Measurements from ENCODE around the gene UGT1A7.

UGT1A7 gene

DNA sequence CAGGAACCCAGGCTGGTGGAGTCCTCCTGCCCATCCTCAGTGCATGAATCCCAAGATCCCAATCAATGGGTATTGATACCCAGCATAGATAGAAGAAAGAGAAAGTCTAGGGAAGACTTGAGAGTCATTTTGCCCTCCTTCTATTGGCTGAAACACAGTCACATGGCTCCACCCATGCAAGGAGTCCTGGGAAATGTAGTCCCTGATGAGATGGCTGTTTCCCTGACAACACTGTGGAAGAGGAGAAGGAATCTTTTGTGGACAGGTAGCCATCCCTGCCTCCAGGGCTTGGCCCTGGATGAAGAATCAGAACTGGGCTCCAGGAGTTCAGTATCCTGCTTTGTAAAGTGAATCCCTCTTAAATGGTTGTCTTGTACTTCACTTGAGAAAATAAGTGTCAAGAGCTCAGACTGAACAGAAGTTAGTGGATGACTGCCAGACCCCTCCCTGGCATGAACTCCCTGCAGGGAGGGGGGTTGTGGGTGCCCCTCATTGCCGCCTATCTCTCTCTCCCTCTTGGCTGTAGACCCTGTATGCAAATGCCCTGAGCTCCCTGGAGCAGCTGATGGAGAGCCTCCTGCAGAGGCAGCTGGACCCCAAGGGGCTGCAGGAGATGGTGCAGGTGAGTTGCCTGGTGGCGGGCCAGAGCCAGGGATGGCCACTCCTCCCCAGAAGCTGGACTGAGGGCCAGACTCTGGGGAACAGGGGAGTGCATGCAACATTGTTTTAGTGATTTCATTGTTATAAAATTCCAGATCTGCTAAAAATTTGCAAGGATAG lies 132.5 kb downstream of the UGT1A7 start:
- TF ChIP-seq JUND (IDR thresholded peaks at IDR 0.05; ENCODE audit: low read depth) = no peak
- in situ Hi-C loops (cut with HindIII; ENCODE audit: low pct_unique_long_range_greater_than_20kb, low sequenced_read_pairs) = no loop called here
- peak in 1 of 2 experiments; percentile 26 for DNase-seq (ENCODE audit: low read depth in 1 of 2, low spot score in 1 of 2)

DNA sequence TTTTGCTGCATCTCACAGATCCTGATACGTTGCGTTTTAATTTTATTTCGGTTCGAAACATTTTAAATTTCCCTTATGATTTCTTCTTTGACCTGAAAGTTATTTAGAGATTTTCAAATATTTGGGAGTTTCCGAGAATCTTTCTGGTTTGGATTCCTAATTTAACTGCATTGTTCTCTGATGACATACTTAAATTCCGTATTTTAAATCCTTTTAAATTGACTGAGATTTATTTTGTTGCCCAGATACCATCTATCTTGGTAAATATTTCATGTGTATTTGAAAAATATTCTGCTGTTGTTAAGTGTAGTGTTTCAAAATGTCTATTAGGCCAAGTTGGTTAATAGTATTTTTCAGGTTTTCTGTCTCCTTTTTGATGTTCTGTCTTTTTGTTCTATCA lies 134.2 kb downstream of the UGT1A7 start:
- no peak for DNase-seq (ENCODE audit: low read depth in 1 of 2, low spot score in 1 of 2)
- in situ Hi-C loops (cut with HindIII; ENCODE audit: low pct_unique_long_range_greater_than_20kb, low sequenced_read_pairs) = no loop called here
- TF ChIP-seq JUND (IDR thresholded peaks at IDR 0.05; ENCODE audit: low read depth) = no peak

DNA sequence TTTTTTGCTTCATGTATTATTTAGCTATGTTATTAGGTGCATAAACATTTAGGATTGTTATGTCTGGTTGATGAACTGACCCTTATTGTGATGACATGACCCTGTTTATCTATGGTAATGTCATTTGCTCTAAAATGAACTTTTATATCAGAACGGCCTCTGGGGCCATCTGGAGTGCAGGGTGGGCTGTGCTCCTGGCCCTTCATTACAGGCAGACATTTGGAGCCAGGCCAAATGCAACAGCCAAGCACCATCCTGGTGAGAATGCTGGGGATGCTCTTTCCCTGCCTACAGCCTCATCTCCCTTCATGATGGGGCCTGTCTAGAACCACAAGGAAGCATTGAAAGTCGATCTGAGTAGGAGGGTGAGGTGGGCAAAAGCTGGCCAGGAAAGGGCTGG lies 134.6 kb downstream of the UGT1A7 start:
- no peak for TF ChIP-seq JUND (IDR thresholded peaks at IDR 0.05; ENCODE audit: low read depth)
- DNase-seq (ENCODE audit: low read depth in 1 of 2, low spot score in 1 of 2) = no peak
- in situ Hi-C loops (cut with HindIII; ENCODE audit: low pct_unique_long_range_greater_than_20kb, low sequenced_read_pairs) = no loop called here

DNA sequence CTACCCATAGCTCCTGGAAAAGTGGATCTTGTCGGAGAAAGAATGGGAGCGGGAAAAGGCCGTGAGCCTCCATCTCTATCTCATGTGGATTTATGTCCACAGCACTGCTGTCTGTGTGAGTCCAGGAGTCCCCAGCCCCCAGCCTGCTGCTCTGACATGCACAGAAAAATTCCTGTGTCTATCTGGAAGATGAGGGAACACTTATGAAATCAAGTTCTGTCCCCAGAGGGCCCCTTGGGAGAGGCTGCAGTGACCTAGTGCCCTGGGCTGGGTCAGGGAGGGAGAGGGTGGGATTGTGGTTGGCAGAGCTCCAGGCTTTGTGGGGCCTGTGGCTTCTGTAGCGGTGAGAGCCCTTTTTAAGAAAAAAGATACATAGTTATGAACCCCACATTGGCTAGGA lies 135.1 kb downstream of the UGT1A7 start:
- in situ Hi-C loops (cut with HindIII; ENCODE audit: low pct_unique_long_range_greater_than_20kb, low sequenced_read_pairs) = no loop called here
- TF ChIP-seq JUND (IDR thresholded peaks at IDR 0.05; ENCODE audit: low read depth) = no peak

DNA sequence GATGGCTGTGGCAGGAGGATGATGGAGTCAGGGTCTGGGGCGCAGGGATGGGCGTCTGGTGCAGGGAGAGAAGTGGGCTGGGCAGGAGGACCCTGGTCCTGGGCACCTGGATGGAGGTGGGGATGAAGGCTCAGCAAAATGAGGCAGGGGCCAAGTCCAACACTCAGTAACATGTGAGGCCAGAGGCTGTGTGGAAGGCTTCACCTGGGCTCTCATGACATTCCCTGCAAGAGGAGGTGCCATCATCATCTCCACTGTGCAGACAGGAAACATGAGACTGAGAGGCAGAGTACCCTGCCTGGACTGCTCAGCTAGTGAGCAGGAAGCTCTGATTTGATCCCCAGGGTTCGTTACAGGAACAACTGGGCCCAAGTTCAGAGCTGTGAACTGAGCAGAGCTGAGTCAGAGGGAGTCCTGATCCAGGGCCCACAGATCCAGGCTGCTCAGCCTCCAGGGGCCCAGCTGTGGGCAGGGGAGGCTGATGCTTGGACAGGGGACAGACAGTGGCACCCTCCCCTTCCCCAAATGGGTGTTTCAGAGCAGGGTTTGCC lies 135.7 kb downstream of the UGT1A7 start:
- no peak for DNase-seq (ENCODE audit: low read depth in 1 of 2, low spot score in 1 of 2)
- TF ChIP-seq JUND (IDR thresholded peaks at IDR 0.05; ENCODE audit: low read depth) = no peak
- in situ Hi-C loops (cut with HindIII; ENCODE audit: low pct_unique_long_range_greater_than_20kb, low sequenced_read_pairs) = no loop called here

More for the DNA sequence above, 135.1 kb downstream of the UGT1A7 start:
- DNase-seq (ENCODE audit: low read depth in 1 of 2, low spot score in 1 of 2) = no peak

DNA sequence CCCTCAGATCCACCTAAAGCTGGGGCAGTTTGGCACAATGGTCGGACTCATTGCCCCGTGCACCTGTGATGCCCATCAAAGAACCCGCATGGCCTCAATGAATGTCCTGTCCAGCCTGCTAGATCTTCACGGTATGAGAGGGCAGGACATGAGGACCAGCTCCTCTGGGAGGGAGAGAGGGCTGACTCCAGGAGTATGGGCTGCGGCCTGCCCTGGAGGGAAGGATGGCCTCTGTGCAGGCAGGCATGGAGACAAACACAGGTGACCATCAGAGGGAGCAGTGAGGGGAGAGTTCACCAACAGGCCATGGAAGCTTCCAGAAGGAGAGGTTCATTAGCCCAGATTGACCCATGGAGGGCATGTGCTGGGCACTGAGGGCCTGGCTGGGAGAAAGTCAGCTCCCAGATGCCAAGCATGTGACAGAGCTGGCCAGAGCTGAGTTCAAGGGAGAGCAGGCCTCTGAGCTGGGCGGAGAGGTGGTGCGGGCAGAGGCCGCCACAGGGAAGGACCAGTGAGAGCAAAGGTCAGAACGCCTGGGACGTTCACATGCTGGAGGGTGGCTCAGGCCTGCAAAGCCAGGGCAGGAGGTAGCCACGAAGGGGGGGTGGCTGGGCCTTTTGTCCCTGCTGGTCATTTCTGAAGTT lies 136.4 kb downstream of the UGT1A7 start:
- no peak for DNase-seq (ENCODE audit: low read depth in 1 of 2, low spot score in 1 of 2)
- TF ChIP-seq JUND (IDR thresholded peaks at IDR 0.05; ENCODE audit: low read depth) = no peak
- in situ Hi-C loops (cut with HindIII; ENCODE audit: low pct_unique_long_range_greater_than_20kb, low sequenced_read_pairs) = no loop called here

DNA sequence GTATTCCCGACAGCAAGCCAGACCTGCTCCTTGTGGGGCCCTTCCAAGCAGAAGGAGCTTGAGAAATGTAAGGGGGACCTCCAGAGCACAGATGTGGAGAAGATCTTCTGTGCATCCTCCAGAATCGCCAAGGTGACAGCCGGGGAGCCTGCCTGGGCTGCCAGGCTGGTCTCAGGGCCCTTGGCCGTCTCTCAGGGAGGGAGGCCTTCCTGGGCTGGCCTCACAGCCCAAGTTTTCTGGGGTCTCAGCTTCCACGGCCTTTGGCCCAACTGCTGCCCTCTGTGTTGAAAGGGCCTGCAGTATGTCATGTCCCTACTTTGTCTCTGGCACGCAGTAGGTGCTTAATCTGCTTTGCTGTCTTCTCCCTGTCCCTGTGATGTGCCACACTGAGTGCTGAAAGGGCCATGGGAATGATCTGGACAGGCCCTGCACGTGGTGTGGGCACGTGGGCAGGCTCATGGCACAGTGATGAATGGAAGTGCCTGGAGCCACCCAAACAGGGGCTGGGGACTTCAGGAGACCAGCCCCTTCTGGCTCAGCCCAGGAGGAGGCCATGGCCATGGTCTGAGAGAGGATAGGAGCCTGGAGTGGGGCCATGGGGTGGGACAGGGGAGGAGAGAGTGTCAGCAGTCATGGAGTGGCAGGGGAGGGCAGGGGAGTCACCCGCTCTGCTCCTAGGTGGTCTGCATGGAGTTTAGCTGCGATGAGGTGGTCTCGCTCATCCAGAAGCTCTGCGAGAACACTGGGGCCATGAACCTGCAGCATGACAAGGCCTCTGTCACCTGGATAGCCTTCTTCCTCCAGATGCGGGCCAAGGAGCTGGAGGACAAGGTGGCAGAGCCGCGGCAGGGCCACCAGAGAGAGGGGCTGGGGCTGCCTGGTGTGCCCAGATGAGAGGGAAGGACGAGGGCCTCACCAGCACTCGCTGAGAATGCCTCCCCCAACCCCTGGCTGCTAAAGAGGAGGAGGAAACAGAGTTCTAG lies 137.2 kb downstream of the UGT1A7 start:
- in situ Hi-C loops (cut with HindIII; ENCODE audit: low pct_unique_long_range_greater_than_20kb, low sequenced_read_pairs) = no loop called here
- no peak for DNase-seq (ENCODE audit: low read depth in 1 of 2, low spot score in 1 of 2)
- TF ChIP-seq JUND (IDR thresholded peaks at IDR 0.05; ENCODE audit: low read depth) = no peak

DNA sequence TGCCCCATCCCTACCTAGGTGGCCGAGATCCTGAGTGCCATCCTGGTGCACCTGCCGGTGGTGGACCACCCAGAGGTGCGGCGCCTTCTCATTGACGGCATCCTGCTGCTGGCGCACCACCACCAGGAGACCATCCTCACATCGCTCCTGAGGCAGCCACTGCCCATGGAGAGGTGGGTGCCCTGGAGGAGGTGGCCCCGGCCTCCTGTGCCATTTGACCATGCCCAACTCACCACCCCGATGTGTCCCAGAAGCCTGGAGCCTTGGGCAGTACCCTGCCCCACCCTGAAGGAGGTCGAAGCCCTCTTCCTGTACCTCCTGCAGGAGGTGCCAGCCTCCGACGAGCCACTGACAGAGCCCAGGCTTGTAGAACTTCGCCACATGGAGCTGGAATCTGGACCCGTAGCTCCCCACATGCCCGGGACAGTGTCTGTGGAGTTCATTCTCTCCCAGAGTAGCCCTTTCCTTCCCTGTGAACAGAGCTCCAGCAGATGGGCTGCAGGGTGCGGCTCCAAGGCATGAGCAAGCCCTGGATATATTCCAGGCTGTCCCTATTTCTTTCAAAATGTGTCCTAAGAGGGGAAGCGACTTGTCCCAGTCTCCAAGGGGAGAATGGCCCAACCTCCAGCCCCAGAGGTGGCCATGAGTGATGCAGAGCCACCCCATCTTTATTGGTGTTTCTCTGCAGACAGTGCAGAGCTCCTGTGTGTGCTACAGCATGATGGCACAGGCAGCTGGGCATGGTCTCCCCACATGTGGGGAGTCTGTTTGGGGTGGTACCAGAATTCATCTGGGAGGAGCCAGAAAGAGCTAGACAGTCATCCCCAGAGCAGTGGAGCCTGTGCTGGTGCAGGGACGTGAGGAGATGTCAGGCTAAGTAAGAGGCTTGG lies 138.4 kb downstream of the UGT1A7 start:
- DNase-seq (ENCODE audit: low read depth in 1 of 2, low spot score in 1 of 2) = no peak
- no peak for TF ChIP-seq JUND (IDR thresholded peaks at IDR 0.05; ENCODE audit: low read depth)
- in situ Hi-C loops (cut with HindIII; ENCODE audit: low pct_unique_long_range_greater_than_20kb, low sequenced_read_pairs) = no loop called here

DNA sequence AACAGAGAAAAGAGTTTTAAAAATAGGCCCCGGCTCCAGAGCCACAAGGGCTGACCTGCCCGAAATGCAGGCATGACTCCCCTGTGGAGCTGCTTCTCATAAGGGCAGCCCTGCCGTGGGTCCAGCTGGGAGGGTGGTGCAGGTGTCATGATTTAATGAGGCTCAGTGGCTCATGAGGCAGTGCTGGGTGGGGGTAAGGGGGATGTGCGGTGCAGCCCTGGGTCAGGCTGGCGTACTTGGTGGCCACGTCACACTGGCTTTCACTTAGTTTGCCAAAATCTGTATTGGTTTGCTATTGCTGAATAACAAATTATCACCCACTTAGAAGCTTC lies 139.0 kb downstream of the UGT1A7 start:
- in situ Hi-C loops (cut with HindIII; ENCODE audit: low pct_unique_long_range_greater_than_20kb, low sequenced_read_pairs) = no loop called here
- no peak for DNase-seq (ENCODE audit: low read depth in 1 of 2, low spot score in 1 of 2)
- TF ChIP-seq JUND (IDR thresholded peaks at IDR 0.05; ENCODE audit: low read depth) = no peak

DNA sequence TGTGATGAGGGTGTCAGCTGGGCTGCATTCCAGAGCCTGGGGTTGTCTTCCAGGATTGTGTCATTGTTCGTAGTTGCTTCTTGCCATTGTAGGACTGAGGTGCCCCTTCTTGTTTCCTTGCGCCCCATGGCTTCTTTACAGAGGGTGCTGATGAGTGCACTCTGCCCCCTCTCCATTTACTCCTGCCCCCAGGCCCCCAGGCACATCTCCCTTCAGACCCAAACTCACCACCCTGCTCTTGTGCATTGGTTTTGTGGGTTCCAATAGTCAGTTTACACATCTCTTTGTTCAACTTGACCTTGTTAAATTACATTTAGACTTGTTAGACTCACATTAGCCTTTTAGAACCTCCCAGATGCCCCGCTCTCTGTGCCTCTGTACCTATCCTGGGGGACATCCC lies 139.5 kb downstream of the UGT1A7 start:
- no peak for DNase-seq (ENCODE audit: low read depth in 1 of 2, low spot score in 1 of 2)
- TF ChIP-seq JUND (IDR thresholded peaks at IDR 0.05; ENCODE audit: low read depth) = no peak
- in situ Hi-C loops (cut with HindIII; ENCODE audit: low pct_unique_long_range_greater_than_20kb, low sequenced_read_pairs) = no loop called here

DNA sequence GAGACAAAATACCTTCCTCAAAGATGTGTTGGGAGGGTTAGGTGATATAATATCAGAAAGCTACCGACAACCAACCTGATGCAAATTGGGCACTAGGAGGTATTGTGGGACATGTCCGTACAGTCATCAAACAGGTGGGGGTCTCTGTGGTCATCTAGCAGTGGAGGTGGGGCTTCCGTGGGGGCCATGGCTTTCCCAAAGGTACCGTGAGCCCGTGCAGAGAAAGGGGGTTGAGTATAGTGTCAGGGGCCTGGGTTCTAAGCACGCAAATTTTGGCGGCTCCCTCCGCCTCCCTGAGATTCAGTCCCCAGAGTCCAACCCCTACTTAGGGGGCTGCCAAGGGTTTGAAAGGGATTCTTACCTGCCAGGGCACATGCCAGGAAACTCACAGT lies 140.0 kb downstream of the UGT1A7 start:
- in situ Hi-C loops (cut with HindIII; ENCODE audit: low pct_unique_long_range_greater_than_20kb, low sequenced_read_pairs) = no loop called here
- no peak for TF ChIP-seq JUND (IDR thresholded peaks at IDR 0.05; ENCODE audit: low read depth)
- DNase-seq (ENCODE audit: low read depth in 1 of 2, low spot score in 1 of 2) = no peak
